NK-92 (cell line): ENCODE results near the gene IKZF4.
"Not testable (repeated sequence)": the region's sequence is repeated elsewhere in the genome, so short reads cannot be mapped to it uniquely, and the experiment has no call there.

Experiments used
- DNase-seq: peaks from one replicate; lab custom pipeline; 2025; ENCODE audit not compliant: unreplicated experiment; lab: John Stamatoyannopoulos, UW

Gene IKZF4

GRCh38 chr12:56038022-56038655, 17.3 kb downstream of the IKZF4 start:
- no peak for DNase-seq

DNA sequence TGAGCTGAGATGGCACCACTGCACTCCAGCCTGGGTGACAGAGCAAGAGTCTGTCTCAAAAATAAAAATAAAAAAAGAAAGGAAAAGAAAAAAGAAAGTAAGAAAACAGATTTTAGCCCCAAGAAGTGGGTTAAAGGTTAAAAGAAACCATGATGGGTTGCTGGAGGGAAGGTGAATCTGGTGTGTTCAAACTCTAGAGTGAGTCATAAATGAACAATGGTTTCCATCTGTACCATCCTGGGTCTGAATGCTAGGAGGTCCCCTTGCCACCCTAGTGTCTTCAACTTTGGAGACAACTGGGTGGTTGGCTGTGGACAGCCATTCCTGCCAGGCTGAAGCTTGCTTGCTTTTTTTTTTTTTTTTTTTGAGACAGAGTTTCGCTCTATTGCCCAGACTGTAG, 19.3 kb downstream of the IKZF4 start:
- no peak for DNase-seq

DNA sequence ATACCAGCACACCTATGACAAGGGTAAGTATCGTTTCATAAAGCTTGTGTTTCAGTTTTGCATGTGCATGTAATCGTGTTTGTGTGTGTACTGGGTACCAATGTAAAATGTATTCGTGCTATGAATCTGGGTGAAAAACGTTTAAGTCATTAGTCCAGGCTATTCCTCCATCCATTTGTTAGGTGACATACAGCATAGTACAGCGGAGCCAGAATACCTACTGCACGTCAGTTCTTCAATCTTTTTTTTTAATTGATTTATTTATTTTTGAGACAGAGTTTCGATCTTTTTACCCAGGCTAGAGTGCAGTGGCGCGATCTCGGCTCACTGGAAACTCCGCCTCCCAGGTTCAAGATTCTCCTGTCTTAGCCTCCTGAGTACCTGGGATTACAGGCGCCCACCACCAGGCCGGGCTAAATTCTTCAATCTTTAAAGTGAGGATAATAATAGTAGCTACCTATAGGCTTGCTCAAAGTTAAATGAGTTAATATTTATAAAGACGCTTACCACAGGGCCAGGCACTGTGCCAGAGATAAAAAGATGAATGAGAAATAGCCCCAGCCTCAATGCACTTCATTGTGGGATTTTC, 20.2 kb downstream of the IKZF4 start:
- no peak for DNase-seq

DNA sequence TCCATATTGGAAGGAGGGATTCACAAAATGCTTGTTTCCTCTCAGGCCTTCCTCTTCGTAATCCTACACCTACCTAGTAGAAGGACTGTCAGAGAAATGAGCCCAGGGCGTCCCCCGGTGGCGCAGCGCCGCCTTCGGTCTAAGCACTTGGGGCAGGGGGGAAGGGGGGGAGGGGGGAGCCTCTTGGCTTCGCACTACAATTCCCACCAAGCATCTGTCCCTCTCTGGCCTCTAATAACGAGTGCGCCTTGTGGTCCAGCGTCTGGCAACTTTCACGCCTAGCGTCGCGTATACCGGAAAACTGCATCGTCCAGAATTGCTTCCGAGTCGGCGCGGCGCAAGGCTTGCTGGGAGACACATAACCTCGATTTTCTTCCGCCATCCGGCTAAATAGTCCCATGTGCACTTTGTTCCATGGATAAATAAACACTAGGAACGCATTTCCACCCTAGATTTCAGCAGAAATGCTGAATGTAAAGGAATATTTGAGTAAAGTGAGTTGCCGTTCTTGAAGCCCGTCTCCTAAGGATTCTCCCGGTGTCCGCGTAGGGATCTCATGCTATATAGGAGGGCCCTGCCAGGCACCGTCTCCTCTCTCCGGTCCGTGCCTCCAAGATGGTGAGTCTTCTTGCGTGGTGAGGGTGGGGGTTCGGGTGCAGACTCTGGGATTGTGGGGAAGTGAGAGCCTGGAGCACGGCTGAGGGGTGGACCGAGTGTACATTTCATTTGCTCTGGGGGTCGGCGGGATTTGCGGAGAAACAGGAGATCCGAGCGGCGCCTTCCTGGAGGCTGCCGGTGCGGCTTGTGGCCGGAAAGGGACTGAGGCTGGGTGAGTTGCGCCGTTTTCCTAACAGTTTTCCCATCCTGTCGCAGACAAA, 20.9 kb downstream of the IKZF4 start, which contains the start of gene RPS26:
Gene RPS26, plus strand, starts transcription at position 367 of the 878 bp plus-strand sequence. Its CDS starts 249 bp downstream, at position 616.
- peak; percentile 49 for DNase-seq

DNA sequence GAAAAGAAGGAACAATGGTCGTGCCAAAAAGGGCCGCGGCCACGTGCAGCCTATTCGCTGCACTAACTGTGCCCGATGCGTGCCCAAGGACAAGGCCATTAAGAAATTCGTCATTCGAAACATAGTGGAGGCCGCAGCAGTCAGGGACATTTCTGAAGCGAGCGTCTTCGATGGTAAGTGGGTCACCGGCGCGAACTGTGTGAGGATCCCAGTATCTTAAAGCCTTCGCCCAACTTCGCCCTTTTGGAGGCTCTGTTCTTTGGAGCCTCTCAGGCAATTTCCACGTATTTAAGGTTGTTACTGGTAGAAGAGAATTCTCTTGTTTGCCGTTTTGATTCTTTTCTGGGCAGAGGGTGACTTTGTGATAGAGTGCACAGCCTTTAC, 21.6 kb downstream of the IKZF4 start:
- not testable (repeated sequence) for DNase-seq

DNA sequence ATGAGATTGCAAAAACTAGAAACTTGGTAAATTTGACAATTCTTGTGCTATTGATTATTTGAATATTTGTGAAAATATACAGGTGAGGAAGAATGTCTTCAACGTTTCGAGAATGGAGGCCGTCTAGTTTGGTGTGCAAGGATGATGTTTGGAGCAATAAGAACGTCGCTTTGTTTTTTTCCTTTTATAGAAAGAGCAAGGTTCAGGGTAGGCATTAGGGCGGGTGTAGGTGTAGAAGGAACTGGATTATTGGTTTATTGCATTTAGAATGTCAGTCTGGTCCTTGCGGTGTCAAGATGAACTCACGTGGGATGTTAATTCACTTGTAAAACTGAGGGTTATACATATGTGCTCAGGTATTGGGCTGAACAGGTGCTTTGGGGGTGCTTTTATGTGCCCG, 22.0 kb downstream of the IKZF4 start:
- no peak for DNase-seq

- DNase-seq, result no peak
Observed at GRCh38 chr12:56046027-56046780, 25.4 kb downstream of the IKZF4 start.

DNA sequence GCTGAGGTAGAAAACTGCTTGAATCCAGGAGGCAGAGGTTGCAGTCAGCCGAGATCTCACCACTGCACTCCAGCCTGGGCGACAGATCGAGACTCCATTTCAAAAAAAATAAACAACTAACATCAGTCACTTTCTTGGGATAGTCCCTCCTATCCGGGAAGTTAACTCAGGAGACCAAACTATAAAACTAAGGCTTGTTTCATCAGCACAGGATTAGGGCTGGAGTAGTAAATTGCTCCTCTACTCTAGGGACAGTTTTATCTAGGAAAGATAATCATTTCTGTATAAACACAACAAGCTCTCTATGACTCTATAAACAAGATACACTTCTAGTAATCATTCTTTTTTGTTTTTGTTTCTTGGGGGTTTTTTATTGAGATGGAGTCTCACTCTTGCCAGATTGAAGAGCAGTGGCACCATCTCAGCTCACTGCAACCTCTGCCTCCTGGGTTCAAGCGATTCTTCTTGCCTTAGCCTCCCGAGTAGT, 32.6 kb downstream of the IKZF4 start:
- DNase-seq, result no peak

GRCh38 chr12:56059964-56060363, 39.1 kb downstream of the IKZF4 start:
- DNase-seq, result not testable (repeated sequence)

DNA sequence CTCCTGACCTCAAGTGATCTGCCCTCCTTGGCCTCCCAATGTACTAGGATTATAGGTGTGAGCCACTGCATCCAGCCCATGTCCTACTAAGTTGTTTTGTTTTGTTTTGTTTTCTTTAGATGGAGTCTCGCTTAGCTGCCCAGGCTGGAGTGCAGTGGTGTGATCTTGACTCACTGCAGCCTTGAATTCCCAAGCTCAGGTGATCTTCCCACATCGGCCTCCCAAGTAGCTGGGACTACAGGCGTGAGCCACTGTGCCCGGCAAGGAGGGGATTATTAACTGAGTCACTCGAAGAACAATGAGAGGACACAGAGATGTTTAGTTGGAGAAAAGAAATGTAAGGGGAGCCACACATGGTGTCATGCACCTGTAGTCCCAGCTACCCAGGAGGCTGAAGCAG, 41.1 kb downstream of the IKZF4 start:
- no peak for DNase-seq

GRCh38 chr12:56062996-56063395, 42.2 kb downstream of the IKZF4 start:
- no peak for DNase-seq

GRCh38 chr12:56071648-56072047, 50.8 kb downstream of the IKZF4 start:
- DNase-seq, result no peak

- no peak for DNase-seq
Observed at GRCh38 chr12:56074396-56074795, 53.6 kb downstream of the IKZF4 start.

DNA sequence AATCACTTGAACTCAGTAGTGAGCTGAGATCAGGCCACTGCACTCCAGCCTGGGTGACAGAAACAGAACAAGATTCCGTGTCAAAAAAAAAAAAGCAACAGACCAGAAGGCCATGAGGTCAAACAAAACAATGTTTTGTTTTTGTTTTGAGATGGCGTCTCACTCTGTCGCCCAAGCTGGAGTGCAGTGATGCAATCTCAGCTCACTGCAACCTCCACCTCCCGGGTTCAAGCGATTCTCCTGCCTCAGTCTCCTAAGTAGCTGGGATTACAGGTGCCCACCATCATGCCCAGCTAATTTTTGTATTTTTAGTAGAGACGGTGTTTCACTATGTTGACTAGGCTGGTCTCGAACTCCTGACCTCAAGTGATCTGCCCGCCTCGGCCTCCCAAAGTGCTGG, 57.1 kb downstream of the IKZF4 start:
- DNase-seq, result not testable (repeated sequence)

GRCh38 chr12:56078427-56078826, 57.6 kb downstream of the IKZF4 start:
- no peak for DNase-seq

- DNase-seq, result no peak
Observed at GRCh38 chr12:56078931-56079722, 58.3 kb downstream of the IKZF4 start.

DNA sequence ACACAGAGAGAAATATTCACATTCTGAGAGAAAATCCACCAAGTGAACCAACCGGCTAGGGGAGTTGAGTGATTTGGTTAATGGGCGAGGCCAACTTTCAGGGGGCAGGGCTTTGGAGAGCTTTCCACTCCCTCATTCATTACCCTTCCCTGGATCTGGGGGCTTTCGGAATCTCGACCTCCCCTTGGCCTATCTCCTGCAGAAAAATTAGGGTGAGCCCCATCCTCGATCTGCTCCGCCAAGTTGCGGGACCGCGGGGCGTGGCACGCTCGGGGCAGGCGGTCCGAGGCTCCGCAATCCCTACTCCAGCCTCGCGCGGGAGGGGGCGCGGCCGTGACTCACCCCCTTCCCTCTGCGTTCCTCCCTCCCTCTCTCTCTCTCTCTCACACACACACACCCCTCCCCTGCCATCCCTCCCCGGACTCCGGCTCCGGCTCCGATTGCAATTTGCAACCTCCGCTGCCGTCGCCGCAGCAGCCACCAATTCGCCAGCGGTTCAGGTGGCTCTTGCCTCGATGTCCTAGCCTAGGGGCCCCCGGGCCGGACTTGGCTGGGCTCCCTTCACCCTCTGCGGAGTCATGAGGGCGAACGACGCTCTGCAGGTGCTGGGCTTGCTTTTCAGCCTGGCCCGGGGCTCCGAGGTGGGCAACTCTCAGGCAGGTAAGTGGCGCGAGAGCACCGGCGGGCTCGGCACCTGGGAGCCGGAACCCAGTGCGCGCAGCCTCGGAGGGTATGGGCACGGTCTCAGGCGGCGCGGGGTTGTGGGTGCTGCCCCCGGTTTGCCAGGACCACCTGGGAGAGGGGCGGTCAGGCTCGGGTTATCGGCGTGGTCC, 59.1 kb downstream of the IKZF4 start, which contains the start of gene ERBB3:
Gene ERBB3, plus strand, starts transcription at position 443 of the 833 bp plus-strand sequence. Its CDS starts 136 bp downstream, at position 579.
- no peak for DNase-seq

DNA sequence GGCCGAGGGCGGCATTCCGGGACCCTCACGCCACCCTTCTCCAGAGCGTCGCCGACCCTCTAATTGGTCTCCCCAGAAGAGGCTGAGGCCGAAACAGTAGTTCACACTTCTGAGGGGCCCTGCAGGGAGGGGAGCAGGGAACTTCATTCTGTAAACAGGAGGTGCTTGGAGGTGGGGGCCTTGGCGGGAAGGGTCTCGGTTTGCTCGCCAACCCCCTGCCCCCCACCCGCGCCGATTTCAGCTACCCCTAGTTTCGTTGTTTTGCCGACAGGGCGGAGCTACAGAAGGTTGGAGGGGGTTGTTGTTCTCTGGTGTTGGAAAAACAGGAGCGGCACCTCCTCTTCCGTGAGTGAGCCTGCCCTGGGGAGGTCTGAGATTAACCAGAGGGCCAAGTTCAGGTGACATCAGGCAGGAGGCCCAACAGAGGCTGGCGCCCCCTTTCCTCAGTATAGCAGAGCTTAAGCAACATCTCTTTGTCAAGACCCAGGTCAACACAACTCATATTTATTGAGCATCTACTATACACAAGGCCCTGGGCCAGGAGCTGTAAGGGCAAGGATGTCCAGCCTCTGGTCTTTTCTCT, 59.8 kb downstream of the IKZF4 start:
- no peak for DNase-seq
